Measurements from ENCODE around the gene DHX30. TPM values are rescaled to one million over a fixed set of nuclear protein-coding genes. Genes with fewer than 3 reads are reported as not detected.

DHX30 gene
- total and polyA plus RNA-seq, 2 of the 8 experiments (the other 6 are each of a cell fraction or from before 2014, with no cell fraction given): 82.4 to 97.9 TPM

DNA sequence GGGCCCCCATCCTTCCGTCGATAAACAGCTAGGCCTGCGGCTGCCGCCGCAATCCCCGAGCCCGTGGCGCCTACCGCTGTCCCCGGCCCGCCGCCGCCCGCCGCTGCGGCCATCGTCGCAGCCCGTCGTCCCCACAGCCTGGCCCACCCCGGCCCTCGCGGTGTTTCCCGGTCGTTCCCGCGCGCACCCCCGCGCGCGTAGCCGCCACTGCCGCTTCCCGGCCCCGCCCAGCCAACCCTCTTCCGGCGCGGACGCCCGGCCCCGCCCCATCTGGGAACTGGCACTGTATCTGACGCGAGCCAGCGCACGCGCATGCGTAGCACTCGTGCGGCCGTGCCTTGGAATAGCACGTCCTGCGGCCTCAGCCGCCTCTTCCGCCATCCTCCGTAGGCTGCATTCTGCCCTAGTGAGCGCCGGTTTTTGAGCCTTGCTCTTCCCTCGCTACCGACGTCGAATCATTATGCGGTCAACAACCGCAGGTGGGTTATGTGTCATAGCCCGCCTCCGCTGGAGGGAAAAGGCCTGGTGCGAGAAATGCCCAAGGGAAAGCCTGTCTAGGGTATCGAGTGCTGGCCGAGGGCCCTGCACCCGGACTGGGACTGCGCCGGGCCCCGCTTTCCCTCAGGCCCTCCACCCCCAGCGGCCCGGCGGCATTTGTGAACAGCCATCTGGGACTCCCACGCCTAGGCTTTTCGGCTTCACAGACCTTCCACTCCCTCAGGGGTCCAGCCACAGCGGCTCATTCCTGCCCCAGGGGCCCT, 21.1 kb upstream of the DHX30 start, which contains the start of gene SMARCC1 (continued):
- TF ChIP-seq RNF2 (IDR thresholded peaks at IDR 0.05; ENCODE audit: borderline replicate concordance, low read depth, low read length, missing control alignments, poor library complexity, severe bottlenecking) (no peak), BCL11A (IDR thresholded peaks at IDR 0.05; ENCODE audit: low read depth in 2 of 2, low read length in 2 of 2) (no peak), JUN (IDR thresholded peaks at IDR 0.05; ENCODE audit: low read depth, low read length) (no peak), BACH1 (IDR thresholded peaks at IDR 0.05; ENCODE audit: low read length) (no peak), RBBP5 (IDR thresholded peaks at IDR 0.05; ENCODE audit: borderline replicate concordance, low read depth, low read length) (peak; percentile 64), TEAD4 (IDR thresholded peaks at IDR 0.05; ENCODE audit: low read depth, low read length) (0 out of 2 replicates have a peak, but pooled peaks have one; percentile 25), SIX5 (IDR thresholded peaks at IDR 0.05; ENCODE audit: low read depth, low read length) (no peak), RFX5 (IDR thresholded peaks at IDR 0.05; ENCODE audit: borderline replicate concordance, low read depth, low read length) (no peak), CTCF (IDR thresholded peaks at IDR 0.05; ENCODE audit: control extremely low read depth in 1 of 3, insufficient read depth in 1 of 3, low read depth in 1 of 3, low read length in 3 of 3) (peak in 1 of 3 experiments; percentile 2; a peak in 1 of 4 replicates), HDAC2 (IDR thresholded peaks at IDR 0.05; ENCODE audit: borderline replicate concordance in 1 of 2, low read depth in 2 of 2, low read length in 2 of 2) (no peak), TAF1 (IDR thresholded peaks at IDR 0.05; ENCODE audit: low read depth, low read length) (peak; percentile 92), NANOG (IDR thresholded peaks at IDR 0.05; ENCODE audit: insufficient read depth, low read depth, low read length, poor library complexity, severe bottlenecking) (no peak), GABPA (IDR thresholded peaks at IDR 0.05; ENCODE audit: borderline replicate concordance, insufficient read depth, low read length) (no peak), E2F6 (IDR thresholded peaks at IDR 0.05) (peak; percentile 70), SIRT6 (IDR thresholded peaks at IDR 0.05; ENCODE audit: low read length) (no peak), JUND (IDR thresholded peaks at IDR 0.05; ENCODE audit: low read length) (no peak)
